ENCODE results near the gene PARP3.
"Not testable (repeated sequence)": the region's sequence is repeated elsewhere in the genome, so short reads cannot be mapped to it uniquely, and the experiment has no call there.

The PARP3 gene

GRCh38 chr3:51941798-51942602, at the start of gene PARP3, which contains the start of gene RRP9:
PARP3 (plus strand) TSS chr3:51942363; CDS start chr3:51943356, 993 bp downstream.
RRP9 (minus strand) TSS chr3:51941904; CDS start chr3:51941867, 37 bp downstream.
- H3K27me3 ChIP-seq, result no peaks in the 10 kb centered on the region
- peaks cover 16 to 21% of the 10 kb centered on the region in 2 experiments for H3K4me1 ChIP-seq (ENCODE audit: control insufficient read depth in 1 of 2, insufficient read depth in 1 of 2, low read depth in 1 of 2, low read length in 1 of 2)
- peak; percentile 100 for TF ChIP-seq CTCF (IDR thresholded peaks at IDR 0.05)
- peak within 1 kb of the TSS; percentile 67 for H3K27ac ChIP-seq
- H3K36me3 ChIP-seq, result peaks cover 5% of the 10 kb centered on the region
- no peaks in the 10 kb centered on the region for H3K9me3 ChIP-seq
- peak within 1 kb of the TSS; percentile 59 to 92 for H3K4me3 ChIP-seq (ENCODE audit: low read depth in 1 of 2, low read length in 1 of 2)

GRCh38 chr3:51894391-51894790, 47.8 kb upstream of the PARP3 start:
- no peaks in the 10 kb centered on the region for H3K9me3 ChIP-seq
- H3K27ac ChIP-seq, result no peak overlapping the region
- TF ChIP-seq CTCF (IDR thresholded peaks at IDR 0.05), result no peak
- no peaks in the 10 kb centered on the region for H3K36me3 ChIP-seq
- H3K4me3 ChIP-seq (ENCODE audit: low read depth in 1 of 2, low read length in 1 of 2), result no peak overlapping the region
- no peaks in the 10 kb centered on the region for H3K4me1 ChIP-seq (ENCODE audit: control insufficient read depth in 1 of 2, insufficient read depth in 1 of 2, low read depth in 1 of 2, low read length in 1 of 2)
- peaks cover 75% of the 10 kb centered on the region for H3K27me3 ChIP-seq

GRCh38 chr3:51894939-51895338, 47.2 kb upstream of the PARP3 start:
- Histone ChIP-seq H3K36me3 (no peaks in the 10 kb centered on the region), H3K4me3 (ENCODE audit: low read depth in 1 of 2, low read length in 1 of 2) (no peak overlapping the region), H3K27ac (no peak overlapping the region), H3K27me3 (peaks cover 78% of the 10 kb centered on the region), H3K9me3 (no peaks in the 10 kb centered on the region), H3K4me1 (ENCODE audit: control insufficient read depth in 1 of 2, insufficient read depth in 1 of 2, low read depth in 1 of 2, low read length in 1 of 2) (no peaks in the 10 kb centered on the region)
- no peak for TF ChIP-seq CTCF (IDR thresholded peaks at IDR 0.05)

GRCh38 chr3:51896607-51897305, 45.4 kb upstream of the PARP3 start:
- no peaks in the 10 kb centered on the region for H3K36me3 ChIP-seq
- no peak overlapping the region for H3K27ac ChIP-seq
- TF ChIP-seq CTCF (IDR thresholded peaks at IDR 0.05), result no peak
- peaks cover 76% of the 10 kb centered on the region for H3K27me3 ChIP-seq
- no peak overlapping the region for H3K4me3 ChIP-seq (ENCODE audit: low read depth in 1 of 2, low read length in 1 of 2)
- H3K4me1 ChIP-seq (ENCODE audit: control insufficient read depth in 1 of 2, insufficient read depth in 1 of 2, low read depth in 1 of 2, low read length in 1 of 2), result no peaks in the 10 kb centered on the region
- H3K9me3 ChIP-seq, result no peaks in the 10 kb centered on the region

- Histone ChIP-seq H3K4me3 (ENCODE audit: low read depth in 1 of 2, low read length in 1 of 2) (no peak overlapping the region), H3K9me3 (no peaks in the 10 kb centered on the region), H3K27me3 (peaks cover 70% of the 10 kb centered on the region), H3K36me3 (no peaks in the 10 kb centered on the region), H3K4me1 (ENCODE audit: control insufficient read depth in 1 of 2, insufficient read depth in 1 of 2, low read depth in 1 of 2, low read length in 1 of 2) (no peaks in the 10 kb centered on the region), H3K27ac (no peak overlapping the region)
- TF ChIP-seq CTCF (IDR thresholded peaks at IDR 0.05), result no peak
Observed at GRCh38 chr3:51897391-51897790, 44.8 kb upstream of the PARP3 start.

- H3K9me3 ChIP-seq; H3K36me3 ChIP-seq; H3K27ac ChIP-seq; H3K4me3 ChIP-seq (ENCODE audit: low read depth in 1 of 2, low read length in 1 of 2); H3K4me1 ChIP-seq (ENCODE audit: control insufficient read depth in 1 of 2, insufficient read depth in 1 of 2, low read depth in 1 of 2, low read length in 1 of 2): not testable (repeated sequence)
- peaks cover 57% of the 10 kb centered on the region for H3K27me3 ChIP-seq
Observed at GRCh38 chr3:51900043-51900442, 42.1 kb upstream of the PARP3 start.

- H3K9me3 ChIP-seq, result not testable (repeated sequence)
Observed at GRCh38 chr3:51902361-51902760, 39.8 kb upstream of the PARP3 start.

More at GRCh38 chr3:51902361-51902760, 39.8 kb upstream of the PARP3 start:
- not testable (repeated sequence) for H3K36me3 ChIP-seq; H3K27ac ChIP-seq; H3K4me3 ChIP-seq (ENCODE audit: low read depth in 1 of 2, low read length in 1 of 2); H3K4me1 ChIP-seq (ENCODE audit: control insufficient read depth in 1 of 2, insufficient read depth in 1 of 2, low read depth in 1 of 2, low read length in 1 of 2)
- H3K27me3 ChIP-seq, result peaks cover 42% of the 10 kb centered on the region
